CD4-positive, alpha-beta T cell treated with Interleukin-17A for 4 hours (primary cell): ENCODE results near the gene HSPA9.
"Not testable (repeated sequence)": the region's sequence is repeated elsewhere in the genome, so short reads cannot be mapped to it uniquely, and the experiment has no call there.

Experiments used
- DNase-seq: peaks from one replicate; pipeline ENCODE4 v3.0.0-alpha.2; 2020; ENCODE audit warnings: mixed read lengths

Gene HSPA9

DNA sequence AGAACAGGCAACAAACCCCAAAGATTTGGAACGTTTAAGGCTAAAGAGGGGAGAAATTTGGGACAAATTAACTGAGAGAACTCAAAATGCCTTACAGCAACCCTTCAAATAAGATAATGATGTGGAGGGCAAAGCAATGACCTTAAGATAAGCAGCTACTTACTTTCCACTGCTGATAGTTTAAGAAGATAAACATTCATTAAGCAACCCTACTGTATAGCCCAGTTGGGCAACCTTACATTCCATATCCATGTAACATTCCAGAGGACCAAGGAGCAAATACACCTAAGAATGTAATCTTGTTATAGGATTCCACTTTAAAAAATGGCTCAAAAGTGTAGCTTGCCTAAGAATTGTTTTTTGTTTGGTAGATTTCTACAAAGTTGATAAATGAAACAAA lies 47.0 kb downstream of the HSPA9 start:
- DNase-seq: no peak

DNA sequence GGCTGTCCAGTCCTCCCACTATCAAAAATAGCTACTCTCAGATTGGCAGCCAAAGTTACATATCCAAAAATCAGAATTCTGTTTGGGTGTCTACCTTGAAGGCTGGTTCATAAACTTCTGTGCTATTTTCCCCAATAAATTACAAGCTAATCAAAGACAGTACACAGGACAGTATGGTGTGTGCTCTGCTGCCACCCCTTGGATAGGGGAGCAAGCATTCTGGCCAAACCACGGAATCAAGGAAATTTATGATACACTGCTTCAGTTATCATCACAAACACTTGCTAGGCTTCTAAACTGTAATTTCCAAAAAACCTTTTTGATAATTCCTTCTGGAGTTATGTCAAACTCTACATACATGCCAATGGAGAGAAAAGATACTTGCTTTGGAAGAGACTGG lies 48.0 kb downstream of the HSPA9 start:
- DNase-seq: no peak

DNA sequence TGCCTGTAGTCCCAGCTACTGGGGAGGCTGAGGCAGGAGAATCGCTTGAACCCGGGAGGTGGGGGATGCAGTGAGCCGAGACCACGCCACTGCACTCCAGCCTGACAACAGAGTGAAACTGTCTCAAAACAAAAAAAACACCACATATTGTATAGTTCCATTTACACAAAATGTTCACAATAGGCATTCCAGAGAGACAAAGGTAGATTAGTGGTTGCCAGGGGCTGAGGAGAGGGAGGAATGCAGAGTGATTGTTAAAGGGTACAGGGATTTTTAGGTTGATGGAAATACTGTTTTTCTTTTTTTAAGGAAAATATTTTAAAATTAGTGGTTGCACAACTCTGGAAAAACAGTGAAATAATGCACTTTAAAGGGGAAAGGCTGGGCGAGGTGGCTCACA lies 51.8 kb downstream of the HSPA9 start:
- no peak for DNase-seq

DNA sequence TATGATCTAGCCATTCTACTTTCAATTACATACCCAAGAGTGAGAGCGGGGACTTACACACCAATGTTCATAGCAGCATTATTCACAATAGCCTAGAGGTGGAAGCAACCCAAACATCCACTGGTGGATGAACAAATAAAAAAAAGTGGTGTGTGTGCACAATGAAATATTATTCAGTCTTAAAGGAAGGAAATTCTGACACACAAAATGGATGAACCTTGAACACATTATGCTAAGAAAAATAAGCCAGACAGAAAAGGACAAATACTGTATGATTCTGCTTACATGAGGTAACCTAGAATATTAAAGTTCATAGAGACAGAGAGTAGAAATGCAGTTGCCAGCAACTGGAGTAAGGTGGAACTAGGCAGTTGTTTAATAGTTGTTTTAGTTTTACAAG lies 54.2 kb downstream of the HSPA9 start:
- no peak for DNase-seq

DNA sequence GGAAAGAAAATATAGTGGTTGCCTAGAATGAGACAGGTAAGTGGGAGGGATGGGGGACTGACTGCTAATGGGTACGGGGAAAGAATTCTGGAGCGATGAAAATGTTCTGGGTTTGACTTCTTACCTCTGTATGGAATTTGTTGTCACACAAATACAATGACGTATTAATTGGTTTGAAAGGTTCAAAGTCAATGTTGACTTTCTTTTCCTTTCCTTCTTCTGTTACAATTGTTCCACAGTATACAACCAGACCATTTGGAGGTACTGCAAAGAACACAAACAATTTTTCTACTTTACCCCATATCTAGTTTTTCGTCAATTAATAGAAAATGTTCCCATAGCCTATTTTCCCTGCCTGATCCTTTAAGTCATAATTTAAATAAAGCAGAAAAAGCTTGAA lies 57.8 kb downstream of the HSPA9 start:
- no peak for DNase-seq

DNA sequence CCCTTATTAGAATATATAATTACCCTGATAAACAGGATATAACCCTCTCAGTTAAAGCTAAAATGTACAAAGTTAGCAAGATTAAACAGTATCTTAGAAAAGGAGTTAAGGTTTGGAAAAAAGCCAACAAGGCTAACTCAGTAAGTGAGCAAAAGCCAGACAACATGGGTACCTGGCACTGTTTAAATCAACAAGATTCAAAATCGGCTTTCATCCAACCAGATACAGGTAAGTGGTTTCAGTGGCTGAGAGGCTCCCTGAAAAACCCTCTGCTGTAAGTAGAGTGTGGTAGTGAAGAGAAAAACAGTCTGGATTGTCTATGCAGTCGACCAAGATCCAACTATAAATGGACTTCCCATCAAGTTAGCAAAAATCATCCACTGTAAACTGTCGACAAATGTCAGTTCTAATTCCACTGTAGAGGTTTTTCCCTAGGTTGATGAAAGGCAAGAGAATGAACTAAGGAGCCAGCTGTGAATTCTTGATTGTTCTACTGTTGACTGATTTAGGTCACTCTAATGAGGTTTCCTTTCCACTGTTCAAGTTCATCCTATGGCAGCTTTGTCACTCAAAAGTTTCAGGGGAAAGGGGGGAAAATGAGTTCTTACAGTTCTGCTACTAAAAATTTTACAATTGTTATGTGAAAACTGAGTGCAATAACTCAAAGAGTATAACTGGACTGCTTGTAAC lies 59.5 kb downstream of the HSPA9 start:
- no peak for DNase-seq

DNA sequence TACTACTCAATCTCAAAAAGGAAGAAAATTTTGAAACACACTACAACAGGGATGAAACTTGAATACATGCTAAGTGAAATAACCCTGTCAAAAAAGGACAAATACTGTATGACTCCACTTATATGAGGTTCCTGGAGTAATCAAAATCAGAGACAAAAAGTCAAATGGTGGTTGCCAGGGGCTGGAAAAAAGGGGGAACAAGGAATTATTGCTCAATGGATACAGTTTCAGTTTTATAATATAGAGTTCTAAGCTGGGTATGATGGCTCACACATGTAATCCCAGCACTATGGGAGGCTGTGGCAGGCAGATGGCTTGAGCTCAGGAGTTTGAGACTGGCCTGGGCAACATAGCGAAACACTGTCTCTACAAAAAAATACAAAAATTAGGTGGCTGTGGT lies 61.2 kb downstream of the HSPA9 start:
- no peak for DNase-seq

DNA sequence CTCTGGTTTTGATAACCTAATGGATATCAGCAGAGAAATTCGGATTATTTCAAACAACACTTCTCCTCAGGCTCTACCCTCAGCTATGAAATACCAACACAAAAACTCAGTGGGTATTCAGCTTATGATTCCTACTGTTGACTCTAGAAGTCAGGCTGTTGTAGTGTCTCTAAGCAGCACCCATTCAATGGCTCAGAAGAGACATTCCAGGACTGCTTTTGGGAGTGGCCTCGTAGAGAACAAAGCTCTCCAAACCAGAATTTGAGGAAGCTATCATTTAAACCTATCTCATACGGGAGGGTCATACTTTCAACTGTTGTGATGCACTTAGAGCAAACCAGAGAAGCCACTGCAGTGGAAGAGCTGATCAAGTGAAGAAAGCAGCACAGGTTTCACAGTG lies 66.2 kb downstream of the HSPA9 start:
- no peak for DNase-seq

DNA sequence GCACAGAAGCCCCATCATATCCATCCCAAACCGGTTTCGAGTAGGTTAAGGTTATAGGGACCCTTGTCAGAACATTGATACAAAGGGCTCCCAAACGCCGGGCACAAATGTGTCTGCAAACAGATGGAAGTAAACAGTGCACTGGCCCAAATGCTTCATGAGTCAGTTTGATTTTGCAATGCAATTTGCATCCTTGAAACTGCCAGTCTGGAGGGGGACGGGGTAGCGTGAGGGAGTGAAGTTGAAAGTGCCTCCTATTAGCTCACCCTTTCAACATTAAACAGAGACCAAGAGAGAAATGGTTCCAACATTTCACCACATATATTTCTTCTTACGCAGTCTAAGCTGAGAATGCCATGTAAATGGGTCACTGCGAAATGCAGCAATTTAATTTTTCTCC lies 67.7 kb downstream of the HSPA9 start:
- not testable (repeated sequence) for DNase-seq

DNA sequence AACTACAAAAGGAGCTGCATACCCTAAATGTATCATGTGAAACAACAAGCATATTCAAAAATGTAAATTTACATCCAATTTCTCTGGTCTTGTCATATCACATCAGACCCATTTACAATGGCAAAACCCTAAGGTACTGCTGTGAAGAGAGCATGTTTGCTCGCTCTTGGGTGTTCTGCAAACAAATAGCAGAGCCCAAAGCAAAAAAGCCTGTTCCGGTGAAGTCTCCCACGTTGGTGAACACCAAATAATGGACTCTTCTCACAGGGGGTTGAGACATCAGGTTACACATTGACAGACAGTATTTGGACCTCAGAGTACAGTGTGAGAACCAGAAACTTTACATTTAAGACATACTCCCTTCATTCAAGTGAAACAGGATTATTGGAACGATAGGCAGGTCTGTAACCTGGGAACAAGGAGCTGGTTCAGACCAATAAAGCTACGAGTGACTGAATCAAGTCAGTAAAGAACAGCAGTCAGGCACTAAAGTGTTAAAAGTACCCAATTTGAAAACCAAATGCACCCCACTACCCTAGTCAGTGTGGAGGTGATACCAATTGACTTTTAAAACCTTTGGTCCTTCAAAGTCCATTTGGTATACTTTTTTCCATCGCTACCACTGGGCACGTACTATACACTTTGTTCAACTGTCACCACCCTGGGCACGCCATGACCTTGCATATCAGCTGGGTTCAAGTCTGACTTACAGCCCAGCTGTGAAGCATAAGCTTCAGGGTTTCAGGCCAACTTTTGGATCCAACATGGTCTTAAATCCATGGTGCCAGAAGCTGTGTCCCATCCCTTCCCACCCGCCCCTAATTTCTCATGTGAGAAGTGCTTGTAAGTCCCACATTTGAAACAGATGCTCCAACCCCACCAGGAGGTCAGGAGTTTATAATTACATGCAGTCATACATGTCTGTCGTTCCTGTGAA lies 68.6 kb downstream of the HSPA9 start:
- no peak for DNase-seq

DNA sequence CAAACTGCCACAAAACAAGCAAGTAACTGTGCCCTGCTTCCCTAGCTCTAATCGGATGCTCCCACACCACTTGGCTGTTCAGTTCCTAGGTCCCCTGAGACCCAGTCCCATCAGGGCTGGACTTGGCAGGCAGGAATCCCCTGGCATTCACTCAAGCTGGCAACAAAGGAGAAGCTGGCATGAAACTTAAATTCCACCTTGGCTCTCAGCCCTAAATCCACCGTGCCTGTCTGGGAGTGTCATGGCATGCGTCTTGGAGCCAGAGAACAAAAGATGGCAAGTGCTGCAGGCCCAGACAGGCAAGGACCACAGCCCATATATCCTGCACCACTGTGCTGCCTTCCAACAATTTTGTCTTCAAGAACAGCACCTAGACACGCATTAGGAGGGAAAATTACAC lies 70.4 kb downstream of the HSPA9 start:
- DNase-seq: no peak
